22Rv1 (cell line): ENCODE results near the gene HSPA12A.

ENCODE experiments used
- CTCF ChIP-seq: fragments of 450-650 bp; IDR thresholded peaks from 2 replicates; pipeline ENCODE4 v1.5.1; 2017; ENCODE audit warnings: mild to moderate bottlenecking
- ZFX ChIP-seq: fragments of 450-650 bp; IDR thresholded peaks from 2 replicates; pipeline ENCODE4 v1.6.1; 2017; ENCODE audit warnings: antibody characterized with exemption, borderline replicate concordance

DNA sequence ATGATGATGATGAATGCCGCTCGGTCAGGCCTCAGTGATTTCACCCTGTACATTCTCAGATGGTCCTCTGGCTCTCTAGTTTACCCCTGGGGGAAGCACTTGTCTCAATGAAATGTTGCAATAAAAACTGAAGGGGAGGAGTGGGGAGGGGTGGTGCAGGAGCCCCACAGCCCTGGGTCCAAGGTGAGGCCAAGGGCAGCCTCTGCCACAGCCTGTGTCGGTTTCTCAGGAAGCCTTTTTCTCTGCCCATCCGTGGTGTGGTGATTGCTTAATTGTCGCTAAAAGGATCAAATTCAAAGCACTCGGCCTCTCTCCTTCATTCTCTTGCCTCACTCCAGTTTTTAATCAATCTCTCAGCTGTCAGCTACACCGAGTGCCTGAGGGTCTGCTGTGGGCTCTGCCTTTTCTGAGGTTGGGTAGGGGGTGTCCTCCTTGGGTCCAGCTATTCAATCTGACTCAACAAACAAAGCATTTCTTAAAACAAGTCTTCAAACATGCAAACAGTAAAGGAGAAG, 39.1 kb upstream of the HSPA12A start:
- TF ChIP-seq CTCF, result no peak
- TF ChIP-seq ZFX, result no peak
